Fibroblast of lung (primary cell): Measurements from ENCODE around the gene RCN1.

ENCODE experiments used
- CTCF ChIP-seq, 2 donors: IDR thresholded peaks in 1 of 2; conservative IDR thresholded peaks in 1 of 2; 1 replicate in 1 of 2; 2 replicates in 1 of 2; pipeline ENCODE4 v1.5.1; 2011 to 2012; ENCODE audit warnings: low read length in 2 of 2, control low read depth in 1 of 2, inconsistent platforms in 1 of 2, low read depth in 1 of 2, mild to moderate bottlenecking in 1 of 2
- EZH2 ChIP-seq: IDR thresholded peaks from 2 replicates; pipeline ENCODE4 v1.5.1; 2012; ENCODE audit warnings: low read length, control low read depth, mild to moderate bottlenecking; ENCODE audit errors: missing control alignments

- TF ChIP-seq EZH2 (no peak), CTCF (conservative IDR thresholded peaks at IDR 0.05 in 1 of 2, IDR thresholded peaks at IDR 0.05 in 1 of 2; ENCODE audit: low read depth in 1 of 2, low read length in 2 of 2) (no peak)
These were observed 23.0 kb downstream of the RCN1 start for GRCh38 chr11:32113920-32114203.
